ENCODE results near the gene SPATC1L.
"Not testable (repeated sequence)": the region's sequence is repeated elsewhere in the genome, so short reads cannot be mapped to it uniquely, and the experiment has no call there.

Gene SPATC1L

GRCh38 chr21:46226146-46226545, 41.9 kb upstream of the SPATC1L start:
- H3K4me3 ChIP-seq (ENCODE audit: low read depth, low read length) = peak overlapping the region; percentile 91
- TF ChIP-seq CTCF (IDR thresholded peaks at IDR 0.05; ENCODE audit: low read depth, low read length) = no peak

- H3K4me3 ChIP-seq (ENCODE audit: low read depth, low read length) = not testable (repeated sequence)
Observed at GRCh38 chr21:46223661-46224060, 39.4 kb upstream of the SPATC1L start.

- TF ChIP-seq CTCF (IDR thresholded peaks at IDR 0.05; ENCODE audit: low read depth, low read length) = no peak
- H3K4me3 ChIP-seq (ENCODE audit: low read depth, low read length) = no peak overlapping the region
Observed at GRCh38 chr21:46223217-46223616, 39.0 kb upstream of the SPATC1L start.

GRCh38 chr21:46222436-46223116, 38.3 kb upstream of the SPATC1L start:
- no peak for TF ChIP-seq CTCF (IDR thresholded peaks at IDR 0.05; ENCODE audit: low read depth, low read length)
- no peak overlapping the region for H3K4me3 ChIP-seq (ENCODE audit: low read depth, low read length)

GRCh38 chr21:46221664-46222435, 37.6 kb upstream of the SPATC1L start:
- TF ChIP-seq CTCF (IDR thresholded peaks at IDR 0.05; ENCODE audit: low read depth, low read length) = no peak
- no peak overlapping the region for H3K4me3 ChIP-seq (ENCODE audit: low read depth, low read length)

- TF ChIP-seq CTCF (IDR thresholded peaks at IDR 0.05; ENCODE audit: low read depth, low read length) = no peak
Observed at GRCh38 chr21:46220847-46221246, 36.6 kb upstream of the SPATC1L start.

GRCh38 chr21:46220275-46220810, 36.1 kb upstream of the SPATC1L start:
- no peak overlapping the region for H3K4me3 ChIP-seq (ENCODE audit: low read depth, low read length)
- TF ChIP-seq CTCF (IDR thresholded peaks at IDR 0.05; ENCODE audit: low read depth, low read length) = no peak

More at GRCh38 chr21:46220847-46221246, 36.6 kb upstream of the SPATC1L start:
- no peak overlapping the region for H3K4me3 ChIP-seq (ENCODE audit: low read depth, low read length)
